Stomach (tissue), 4 donors: ENCODE data around the gene ANO1.

Experiments used
- POLR2A ChIP-seq, 4 donors: fragments of 450-650 bp; IDR thresholded peaks; one replicate each; pipeline ENCODE4 v1.6.1; 2016; ENCODE audit warnings: antibody characterized with exemption in 4 of 4, control low read depth in 2 of 4, mild to moderate bottlenecking in 1 of 4, moderate library complexity in 1 of 4
- POLR2AphosphoS5 ChIP-seq, 3 donors: sonication (generic); formaldehyde crosslinking; IDR thresholded peaks; one replicate each; pipeline ENCODE4 v1.6.1; 2016; ENCODE audit warnings: antibody characterized with exemption in 3 of 3
- TF ChIP-seq, protein P1 (sequence below), 7 experiments: fragments of 450-650 bp in 4 of 7; fragments of 200-600 bp in 3 of 7; sonication (generic) in 3 of 7; IDR thresholded peaks; one replicate each; pipeline ENCODE4 v1.5.1; 2016 to 2019; ENCODE audit warnings: antibody characterized with exemption in 7 of 7, control low read depth in 2 of 7, mild to moderate bottlenecking in 1 of 7

DNA sequence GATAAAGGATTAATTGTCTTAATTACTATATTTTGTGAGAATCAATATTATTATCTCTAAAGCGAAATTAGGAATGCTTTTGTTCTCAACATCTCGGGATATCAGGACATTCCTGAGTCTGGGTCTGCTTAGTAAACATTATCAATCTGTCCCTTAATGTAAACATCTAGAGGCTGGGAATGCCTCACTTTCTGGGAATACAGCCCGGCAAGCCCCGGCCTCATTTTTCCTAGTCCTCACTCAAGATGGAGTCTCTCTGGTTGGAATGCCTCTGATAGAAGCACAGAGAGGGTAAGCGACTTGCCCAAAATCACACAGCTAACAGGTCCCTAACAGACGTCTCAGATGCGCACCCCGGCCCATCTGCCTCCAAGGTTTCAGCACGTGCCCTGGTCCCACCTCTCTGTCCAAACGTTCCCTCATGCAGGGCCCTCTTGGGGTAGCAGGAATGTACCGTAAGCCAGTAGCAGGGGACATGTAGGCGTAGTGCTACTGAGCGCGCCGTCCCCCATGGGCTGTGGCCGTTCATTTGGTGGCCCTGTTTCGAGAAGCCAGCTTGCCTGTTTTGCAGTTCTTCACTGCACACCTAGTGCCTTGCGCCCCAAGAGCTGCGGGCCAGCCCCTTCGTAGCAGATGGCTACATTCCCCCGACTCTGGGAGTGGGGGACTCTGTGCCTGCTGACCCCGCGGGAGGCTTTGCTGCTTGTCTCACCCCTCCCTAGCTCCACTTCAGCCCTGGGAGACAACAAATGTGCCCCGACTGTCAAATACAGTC, 62.8 kb downstream of the ANO1 start:
- TF ChIP-seq, protein P1, sequence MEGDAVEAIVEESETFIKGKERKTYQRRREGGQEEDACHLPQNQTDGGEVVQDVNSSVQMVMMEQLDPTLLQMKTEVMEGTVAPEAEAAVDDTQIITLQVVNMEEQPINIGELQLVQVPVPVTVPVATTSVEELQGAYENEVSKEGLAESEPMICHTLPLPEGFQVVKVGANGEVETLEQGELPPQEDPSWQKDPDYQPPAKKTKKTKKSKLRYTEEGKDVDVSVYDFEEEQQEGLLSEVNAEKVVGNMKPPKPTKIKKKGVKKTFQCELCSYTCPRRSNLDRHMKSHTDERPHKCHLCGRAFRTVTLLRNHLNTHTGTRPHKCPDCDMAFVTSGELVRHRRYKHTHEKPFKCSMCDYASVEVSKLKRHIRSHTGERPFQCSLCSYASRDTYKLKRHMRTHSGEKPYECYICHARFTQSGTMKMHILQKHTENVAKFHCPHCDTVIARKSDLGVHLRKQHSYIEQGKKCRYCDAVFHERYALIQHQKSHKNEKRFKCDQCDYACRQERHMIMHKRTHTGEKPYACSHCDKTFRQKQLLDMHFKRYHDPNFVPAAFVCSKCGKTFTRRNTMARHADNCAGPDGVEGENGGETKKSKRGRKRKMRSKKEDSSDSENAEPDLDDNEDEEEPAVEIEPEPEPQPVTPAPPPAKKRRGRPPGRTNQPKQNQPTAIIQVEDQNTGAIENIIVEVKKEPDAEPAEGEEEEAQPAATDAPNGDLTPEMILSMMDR (IDR thresholded peaks at IDR 0.05), result no peak
- TF ChIP-seq POLR2A (IDR thresholded peaks at IDR 0.05), result no peak
- no peak for TF ChIP-seq POLR2AphosphoS5 (IDR thresholded peaks at IDR 0.05)
